AG09309 (cell line): ENCODE data around the gene NOL4.
"Not testable (repeated sequence)": the region's sequence is repeated elsewhere in the genome, so short reads cannot be mapped to it uniquely, and the experiment has no call there.

Experiments
- DNase-seq: peaks from one replicate; pipeline ENCODE4 v3.0.0-alpha.2; 2010; ENCODE audit warnings: low read depth
- H3K4me3 ChIP-seq: 2 replicates; pipeline ENCODE4 v1.5.1; 2011; ENCODE audit warnings: mild to moderate bottlenecking, low read depth, low read length, moderate library complexity; ENCODE audit not compliant: control insufficient read depth
- CTCF ChIP-seq: IDR thresholded peaks from 2 replicates; pipeline ENCODE4 v1.5.1; 2011; ENCODE audit warnings: mild to moderate bottlenecking, low read depth, low read length, inconsistent platforms; ENCODE audit not compliant: insufficient read depth, control insufficient read depth; ENCODE audit errors: missing control alignments

The NOL4 gene, protein sequence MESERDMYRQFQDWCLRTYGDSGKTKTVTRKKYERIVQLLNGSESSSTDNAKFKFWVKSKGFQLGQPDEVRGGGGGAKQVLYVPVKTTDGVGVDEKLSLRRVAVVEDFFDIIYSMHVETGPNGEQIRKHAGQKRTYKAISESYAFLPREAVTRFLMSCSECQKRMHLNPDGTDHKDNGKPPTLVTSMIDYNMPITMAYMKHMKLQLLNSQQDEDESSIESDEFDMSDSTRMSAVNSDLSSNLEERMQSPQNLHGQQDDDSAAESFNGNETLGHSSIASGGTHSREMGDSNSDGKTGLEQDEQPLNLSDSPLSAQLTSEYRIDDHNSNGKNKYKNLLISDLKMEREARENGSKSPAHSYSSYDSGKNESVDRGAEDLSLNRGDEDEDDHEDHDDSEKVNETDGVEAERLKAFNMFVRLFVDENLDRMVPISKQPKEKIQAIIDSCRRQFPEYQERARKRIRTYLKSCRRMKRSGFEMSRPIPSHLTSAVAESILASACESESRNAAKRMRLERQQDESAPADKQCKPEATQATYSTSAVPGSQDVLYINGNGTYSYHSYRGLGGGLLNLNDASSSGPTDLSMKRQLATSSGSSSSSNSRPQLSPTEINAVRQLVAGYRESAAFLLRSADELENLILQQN

GRCh38 chr18:34224423-34225217 lies at the start of gene NOL4:
NOL4 (minus strand) TSS chr18:34224913; CDS start chr18:34223253, 1,660 bp downstream.
- DNase-seq, result no peak
- H3K4me3 ChIP-seq, result no peak within 1 kb of the TSS
- no peak for TF ChIP-seq CTCF

GRCh38 chr18:34266029-34266428 lies 41.3 kb upstream of the NOL4 start:
- DNase-seq, H3K4me3 ChIP-seq: not testable (repeated sequence)

GRCh38 chr18:34261865-34262780 lies 37.4 kb upstream of the NOL4 start:
- TF ChIP-seq CTCF, result no peak
- no peak for DNase-seq
- no peak overlapping the region for H3K4me3 ChIP-seq

- no peak for DNase-seq
- no peak for TF ChIP-seq CTCF
- H3K4me3 ChIP-seq, result no peak overlapping the region
Measured at GRCh38 chr18:34258176-34258575, 33.5 kb upstream of the NOL4 start.

DNA sequence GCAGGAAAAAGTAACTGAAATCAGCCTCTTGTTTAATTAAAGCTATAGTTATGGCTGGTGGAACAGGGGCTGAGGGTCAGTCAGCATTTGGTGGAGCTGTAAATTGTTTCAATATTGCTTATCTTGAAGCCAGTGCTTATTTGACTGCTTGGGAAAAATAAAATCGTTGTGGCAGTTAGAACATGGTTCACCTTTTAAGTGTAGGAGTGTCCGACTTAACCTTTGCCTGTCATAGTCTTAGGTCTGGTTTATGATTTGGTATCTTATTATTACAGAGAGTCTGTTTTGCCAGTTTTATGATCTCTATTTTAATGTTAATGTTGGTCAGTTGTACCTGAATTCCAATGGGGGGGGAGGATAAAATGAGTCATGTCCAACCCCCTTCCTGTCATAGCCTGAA lies 27.2 kb upstream of the NOL4 start:
- TF ChIP-seq CTCF, result no peak
- DNase-seq, result no peak
- H3K4me3 ChIP-seq, result no peak overlapping the region

DNA sequence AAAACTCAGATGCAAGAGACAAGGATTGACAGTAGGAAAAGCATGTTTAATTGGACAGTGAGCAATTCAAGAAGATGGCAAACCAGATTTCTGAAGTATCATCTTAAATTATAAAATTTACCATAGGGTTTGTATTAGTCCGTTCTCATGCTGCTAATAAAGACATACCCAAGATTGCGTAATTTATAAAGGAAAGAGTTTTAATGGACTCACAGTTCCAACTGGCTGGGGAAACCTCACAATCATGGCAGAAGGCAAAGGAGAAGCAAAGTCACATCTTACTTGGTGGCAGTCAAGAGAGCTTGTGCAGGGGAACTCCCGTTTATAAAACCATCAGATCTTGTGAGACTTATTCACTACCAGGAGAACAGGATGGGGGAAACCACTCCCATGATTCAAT lies 24.0 kb upstream of the NOL4 start:
- DNase-seq, result no peak
- no peak for TF ChIP-seq CTCF
- no peak overlapping the region for H3K4me3 ChIP-seq
